Lower leg skin (tissue), 4 donors: ENCODE measurements around the gene EP400. TPM values are rescaled to one million over a fixed set of nuclear protein-coding genes. Genes with fewer than 3 reads are reported as not detected.

Experiments
- DNase-seq, 2 donors: peaks; one replicate each; pipeline ENCODE4 v3.0.0-alpha.2; 2019; ENCODE audit warnings: low spot score in 2 of 2
- H3K4me3 ChIP-seq: fragments of 200-600 bp; sonication (generic); 2 replicates; pipeline ENCODE4 v1.5.1; 2017; ENCODE audit warnings: mild to moderate bottlenecking, low read depth; ENCODE audit not compliant: poor library complexity, severe bottlenecking
- POLR2A ChIP-seq, 2 donors: fragments of 450-650 bp; IDR thresholded peaks; one replicate each; pipeline ENCODE4 v1.6.1; 2016 to 2017; ENCODE audit warnings: antibody characterized with exemption in 2 of 2, mild to moderate bottlenecking in 1 of 2, moderate library complexity in 1 of 2
- WGBS, 2 donors: methylation state at CpG; one replicate each; pipeline ENCODE4 v1.1.5; 2018; 5-methylcytosine and 5-hydroxymethylcytosine counted together
- intact Hi-C: fragments of 100-400 bp; cut with DNase I; formaldehyde crosslinking; loops from one replicate; pipeline ENCODE4 v1.15.0; 2023; ENCODE audit warnings: low total_unique reads
- total RNA-seq, 4 donors: library from RNA; depleted of rRNA; stranded (reverse); fragments of >200 nt; gene quantifications; one replicate each; pipeline ENCODE4 v1.1.0, GENCODE V29; 2016
- TF ChIP-seq, protein P1 (sequence below), 3 donors: fragments of 450-650 bp; IDR thresholded peaks; one replicate each; pipeline ENCODE4 v1.5.1; 2016; ENCODE audit warnings: antibody characterized with exemption in 3 of 3, mild to moderate bottlenecking in 3 of 3, moderate library complexity in 2 of 3

EP400 gene
- total RNA-seq, 4 donors from 2014 or later, result 22.0 to 45.8 (median 24.6) TPM

DNA sequence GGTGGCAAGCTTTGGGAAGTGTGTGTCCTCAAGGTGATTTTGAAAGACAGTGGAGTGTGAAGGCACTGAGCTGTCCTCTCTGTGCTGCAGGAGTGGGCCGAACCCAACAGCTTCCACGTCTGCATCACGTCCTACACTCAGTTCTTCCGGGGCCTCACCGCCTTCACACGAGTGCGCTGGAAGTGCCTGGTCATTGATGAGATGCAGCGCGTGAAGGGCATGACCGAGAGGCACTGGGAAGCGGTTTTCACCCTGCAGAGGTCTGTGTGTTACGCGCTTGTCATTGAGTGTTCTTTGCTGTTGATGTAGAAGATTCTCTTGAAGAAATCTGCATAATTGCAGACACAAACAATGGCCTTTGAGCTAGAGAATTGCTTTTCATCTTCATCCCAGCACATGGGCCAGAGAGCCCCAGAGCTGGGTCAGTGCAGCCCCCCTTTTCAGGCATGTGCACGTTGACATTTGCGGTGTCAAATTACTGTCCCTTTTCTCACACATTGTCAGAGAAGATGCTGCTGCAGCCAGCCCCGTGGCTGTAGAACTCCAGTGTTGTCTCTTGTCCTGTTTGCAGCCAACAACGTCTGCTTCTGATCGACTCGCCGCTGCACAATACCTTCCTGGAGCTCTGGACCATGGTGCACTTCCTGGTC lies 63.3 kb downstream of the EP400 start:
- no peak for DNase-seq
- 86 to 88% methylated on average over 20 of the region's 20 CpGs for WGBS, 2 donors
- intact Hi-C loops, result no loop called here
- H3K4me3 ChIP-seq, result no peak overlapping the region
- TF ChIP-seq, protein P1, sequence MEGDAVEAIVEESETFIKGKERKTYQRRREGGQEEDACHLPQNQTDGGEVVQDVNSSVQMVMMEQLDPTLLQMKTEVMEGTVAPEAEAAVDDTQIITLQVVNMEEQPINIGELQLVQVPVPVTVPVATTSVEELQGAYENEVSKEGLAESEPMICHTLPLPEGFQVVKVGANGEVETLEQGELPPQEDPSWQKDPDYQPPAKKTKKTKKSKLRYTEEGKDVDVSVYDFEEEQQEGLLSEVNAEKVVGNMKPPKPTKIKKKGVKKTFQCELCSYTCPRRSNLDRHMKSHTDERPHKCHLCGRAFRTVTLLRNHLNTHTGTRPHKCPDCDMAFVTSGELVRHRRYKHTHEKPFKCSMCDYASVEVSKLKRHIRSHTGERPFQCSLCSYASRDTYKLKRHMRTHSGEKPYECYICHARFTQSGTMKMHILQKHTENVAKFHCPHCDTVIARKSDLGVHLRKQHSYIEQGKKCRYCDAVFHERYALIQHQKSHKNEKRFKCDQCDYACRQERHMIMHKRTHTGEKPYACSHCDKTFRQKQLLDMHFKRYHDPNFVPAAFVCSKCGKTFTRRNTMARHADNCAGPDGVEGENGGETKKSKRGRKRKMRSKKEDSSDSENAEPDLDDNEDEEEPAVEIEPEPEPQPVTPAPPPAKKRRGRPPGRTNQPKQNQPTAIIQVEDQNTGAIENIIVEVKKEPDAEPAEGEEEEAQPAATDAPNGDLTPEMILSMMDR (IDR thresholded peaks at IDR 0.05), result no peak
- no peak for TF ChIP-seq POLR2A (IDR thresholded peaks at IDR 0.05)

DNA sequence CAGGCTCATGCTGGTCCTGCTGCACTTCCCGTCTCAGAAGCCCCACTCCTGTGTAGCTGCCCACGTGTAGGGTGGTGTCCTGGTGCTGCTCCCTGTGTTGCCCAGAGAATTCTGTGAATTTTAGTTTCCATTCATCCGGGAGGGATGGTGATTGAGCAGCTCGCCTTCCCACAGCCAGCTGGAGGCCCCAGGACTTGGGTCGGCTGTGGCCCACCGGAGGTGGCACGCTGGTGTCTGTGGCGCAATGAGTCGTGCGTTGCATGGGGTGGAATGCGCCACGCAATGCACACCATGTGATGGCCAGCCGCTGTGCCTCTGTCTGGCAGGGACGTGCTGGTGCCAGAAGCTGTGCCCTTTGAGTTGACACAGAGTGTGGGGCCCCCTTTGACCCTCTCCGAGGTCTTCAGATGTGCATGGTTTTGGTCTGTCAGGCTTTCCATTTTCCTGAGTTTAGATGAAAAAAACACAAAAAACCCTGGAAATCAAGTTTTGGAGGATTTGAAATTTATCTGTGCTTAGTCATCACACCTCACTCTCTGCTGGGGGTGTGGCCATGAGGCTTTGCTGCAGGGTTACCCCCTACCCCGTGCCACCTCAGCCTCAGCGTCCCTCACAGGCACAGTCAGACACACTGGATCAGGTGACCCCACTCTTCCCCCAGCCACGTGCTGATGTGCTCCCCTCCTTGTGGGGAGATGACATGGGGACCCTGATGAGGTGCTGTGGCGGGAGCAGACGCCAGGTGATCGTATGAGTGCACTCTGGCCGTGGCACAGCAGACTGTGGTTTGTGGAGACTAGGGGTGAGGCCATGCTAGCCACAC lies 64.6 kb downstream of the EP400 start:
- no peak for DNase-seq
- 93% methylated on average over 19 to 22 of the region's 22 CpGs for WGBS, 2 donors
- TF ChIP-seq, protein P1 (IDR thresholded peaks at IDR 0.05), result no peak
- TF ChIP-seq POLR2A (IDR thresholded peaks at IDR 0.05), result no peak
- intact Hi-C loops, result no loop called here
- H3K4me3 ChIP-seq, result no peak overlapping the region

DNA sequence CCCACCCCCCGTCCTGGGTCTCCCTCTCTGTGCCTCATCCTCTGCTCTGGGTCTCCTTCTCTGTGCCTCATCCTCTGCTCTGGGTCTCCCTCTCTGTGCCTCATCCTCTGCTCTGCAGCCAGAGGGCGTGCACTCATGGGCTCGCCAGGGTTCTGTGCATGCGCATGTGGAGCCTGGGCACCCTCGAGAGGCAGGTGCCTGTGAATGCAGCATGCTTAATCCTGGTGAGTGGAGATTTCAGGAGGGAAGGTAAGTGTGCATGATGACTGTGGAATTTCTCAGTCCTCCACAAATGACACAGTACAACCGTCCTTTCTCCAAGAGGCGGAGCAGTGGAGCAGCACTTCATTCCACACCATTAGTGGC lies 65.2 kb downstream of the EP400 start:
- WGBS, 2 donors, result 83 to 91% methylated on average over 7 of the region's 7 CpGs
- no peak overlapping the region for H3K4me3 ChIP-seq
- TF ChIP-seq, protein P1 (IDR thresholded peaks at IDR 0.05), result no peak
- TF ChIP-seq POLR2A (IDR thresholded peaks at IDR 0.05), result no peak
- no peak for DNase-seq
- intact Hi-C loops, result no loop called here

DNA sequence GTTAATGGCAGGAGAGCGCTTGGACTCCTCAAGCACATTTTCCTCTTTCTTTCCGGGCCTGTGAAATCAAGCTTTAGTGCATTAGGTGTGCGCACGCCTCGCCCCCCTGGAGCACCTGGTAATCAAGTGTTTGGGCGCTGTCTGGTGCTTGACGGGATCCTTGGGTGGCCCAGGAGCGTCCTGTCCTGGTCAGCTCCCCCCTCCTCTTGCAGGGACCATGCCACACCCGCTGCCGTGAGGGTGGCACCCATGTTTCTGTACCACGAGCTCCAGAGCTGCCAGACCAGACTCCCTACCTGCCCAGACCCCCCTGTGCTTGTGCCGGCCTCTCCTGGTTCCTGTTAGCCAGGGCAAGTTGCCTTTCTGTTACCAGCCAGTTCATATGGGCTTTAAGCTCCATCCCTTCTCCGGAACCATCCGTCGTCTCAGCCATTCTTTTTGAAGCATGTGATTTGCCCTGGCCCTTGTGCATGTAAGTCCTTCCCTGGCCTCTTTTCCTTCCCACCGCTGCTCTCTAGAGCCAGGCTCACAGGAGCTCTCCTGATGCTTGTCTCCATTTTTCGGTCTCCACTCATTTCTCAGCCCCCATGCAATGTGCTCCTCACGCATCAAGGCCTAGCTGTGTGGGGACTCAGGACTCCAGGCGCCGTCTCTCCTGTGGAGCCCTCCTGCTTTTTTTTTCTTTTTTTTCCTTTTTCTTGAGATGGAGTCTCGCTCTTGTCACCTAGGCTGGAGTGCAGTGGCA lies 66.1 kb downstream of the EP400 start:
- no peak for DNase-seq
- 92 to 95% methylated on average over 21 of the region's 21 CpGs for WGBS, 2 donors
- no peak for TF ChIP-seq POLR2A (IDR thresholded peaks at IDR 0.05)
- TF ChIP-seq, protein P1 (IDR thresholded peaks at IDR 0.05), result no peak
- no peak overlapping the region for H3K4me3 ChIP-seq
- intact Hi-C loops, result no loop called here

DNA sequence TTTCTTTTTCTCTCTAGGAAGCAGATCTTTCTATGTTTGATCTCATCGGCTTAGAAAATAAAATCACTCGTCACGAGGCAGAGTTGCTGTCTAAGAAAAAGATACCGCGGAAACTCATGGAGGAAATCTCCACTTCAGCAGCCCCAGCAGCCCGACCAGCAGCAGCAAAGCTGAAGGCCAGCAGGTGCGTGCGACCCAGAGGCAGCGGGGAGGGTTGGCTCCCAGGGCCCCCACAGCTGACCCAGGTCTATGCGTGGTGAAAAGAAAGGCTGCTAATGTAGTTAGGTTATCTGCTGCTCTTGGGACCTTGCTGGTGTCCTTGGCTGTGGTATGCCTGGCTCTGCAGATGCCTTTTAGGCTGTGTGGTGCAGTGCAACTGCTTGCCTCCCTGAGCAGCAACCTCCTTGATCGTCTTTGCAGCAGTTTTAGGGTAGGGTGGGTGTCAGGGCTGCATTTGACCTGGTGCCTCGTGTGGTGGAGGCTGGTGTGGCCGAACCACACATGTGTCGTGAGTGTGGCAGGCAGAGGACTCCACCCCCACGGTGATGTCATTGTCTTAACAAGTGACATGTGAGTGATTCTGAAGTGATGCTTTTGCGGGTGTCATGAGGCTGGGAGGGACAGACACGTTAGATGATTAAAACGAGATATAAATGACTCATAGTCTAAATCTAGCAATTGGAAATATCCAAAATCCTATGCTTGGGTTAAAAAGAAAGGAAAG lies 68.6 kb downstream of the EP400 start:
- intact Hi-C loops, result no loop called here

More for the DNA sequence above, 68.6 kb downstream of the EP400 start:
- no peak for DNase-seq
- 86 to 88% methylated on average over 18 of the region's 18 CpGs for WGBS, 2 donors
- no peak for TF ChIP-seq POLR2A (IDR thresholded peaks at IDR 0.05)
- no peak overlapping the region for H3K4me3 ChIP-seq
